ENCODE data around the gene BMPER.

Gene BMPER

DNA sequence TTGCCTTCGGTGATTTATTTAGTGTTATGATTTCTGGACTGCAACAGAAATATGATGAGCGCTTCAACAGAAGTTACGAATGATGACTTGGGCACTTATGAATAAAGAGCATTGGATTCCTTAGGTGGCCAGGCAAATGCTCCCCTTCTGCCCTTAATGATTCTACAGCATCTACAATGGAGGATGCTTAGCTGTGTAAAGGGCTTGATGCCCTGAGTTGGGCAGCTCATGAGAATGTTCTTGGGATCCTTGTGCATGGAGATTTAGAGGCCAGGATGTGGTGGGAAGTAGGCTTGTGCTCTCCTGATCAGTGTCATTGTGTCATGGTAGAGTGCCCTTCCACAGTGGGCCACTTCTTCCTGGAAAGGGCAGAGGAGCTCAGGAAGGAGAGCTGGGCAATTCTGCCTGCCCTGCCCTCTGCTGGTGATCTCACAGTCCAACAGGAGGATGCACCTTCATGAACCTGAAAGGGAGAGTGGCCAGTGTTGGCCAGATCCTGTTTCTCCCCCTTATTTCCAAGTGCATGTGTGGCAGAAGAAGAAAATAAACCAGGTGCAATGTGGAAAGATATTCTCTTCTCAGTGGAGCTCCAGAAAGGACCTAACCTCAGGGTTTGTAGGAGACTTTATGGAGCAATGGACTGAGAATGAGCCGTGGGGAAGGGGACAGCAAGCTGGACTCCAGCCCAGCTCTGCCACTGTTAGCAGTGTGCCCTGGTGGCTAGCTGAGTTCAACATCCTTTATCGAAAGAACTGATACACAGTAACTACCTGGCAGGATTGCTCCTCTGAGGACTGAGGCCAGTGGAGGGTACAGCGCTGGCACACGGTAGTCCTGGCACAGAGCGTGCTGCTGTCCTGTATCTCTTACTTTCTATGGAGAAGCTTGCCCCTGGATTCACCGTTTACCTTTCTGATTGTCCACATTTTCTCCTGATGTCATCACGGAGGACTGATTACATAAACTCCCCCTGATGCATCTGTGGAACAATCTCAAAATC is 182.9 kb downstream of the BMPER start:
- ATAC-seq = peak; percentile 97
- no peak for TF ChIP-seq CSDC2 (CRISPR knock-in tag; IDR thresholded peaks at IDR 0.05)
- no peak for TF ChIP-seq BACH2 (CRISPR knock-in tag; IDR thresholded peaks at IDR 0.05; ENCODE audit: borderline replicate concordance)
- TF ChIP-seq TCF4 (CRISPR knock-in tag; IDR thresholded peaks at IDR 0.05; ENCODE audit: borderline replicate concordance) = no peak
- no peak for TF ChIP-seq ARNTL (CRISPR knock-in tag; IDR thresholded peaks at IDR 0.05; ENCODE audit: borderline replicate concordance, low read depth)
- TF ChIP-seq ZC3H10 (CRISPR knock-in tag; IDR thresholded peaks at IDR 0.05) = no peak
- no peak for TF ChIP-seq ZFP3 (CRISPR knock-in tag; IDR thresholded peaks at IDR 0.05)
- TF ChIP-seq SNAI2 (CRISPR knock-in tag; IDR thresholded peaks at IDR 0.05) = no peak
- no peak for TF ChIP-seq PPARA (CRISPR knock-in tag; IDR thresholded peaks at IDR 0.05; ENCODE audit: borderline replicate concordance)
- TF ChIP-seq ISL1 (CRISPR knock-in tag; IDR thresholded peaks at IDR 0.05) = no peak
- TF ChIP-seq ZNF8 (CRISPR knock-in tag; IDR thresholded peaks at IDR 0.05) = no peak
- TF ChIP-seq, protein P1, sequence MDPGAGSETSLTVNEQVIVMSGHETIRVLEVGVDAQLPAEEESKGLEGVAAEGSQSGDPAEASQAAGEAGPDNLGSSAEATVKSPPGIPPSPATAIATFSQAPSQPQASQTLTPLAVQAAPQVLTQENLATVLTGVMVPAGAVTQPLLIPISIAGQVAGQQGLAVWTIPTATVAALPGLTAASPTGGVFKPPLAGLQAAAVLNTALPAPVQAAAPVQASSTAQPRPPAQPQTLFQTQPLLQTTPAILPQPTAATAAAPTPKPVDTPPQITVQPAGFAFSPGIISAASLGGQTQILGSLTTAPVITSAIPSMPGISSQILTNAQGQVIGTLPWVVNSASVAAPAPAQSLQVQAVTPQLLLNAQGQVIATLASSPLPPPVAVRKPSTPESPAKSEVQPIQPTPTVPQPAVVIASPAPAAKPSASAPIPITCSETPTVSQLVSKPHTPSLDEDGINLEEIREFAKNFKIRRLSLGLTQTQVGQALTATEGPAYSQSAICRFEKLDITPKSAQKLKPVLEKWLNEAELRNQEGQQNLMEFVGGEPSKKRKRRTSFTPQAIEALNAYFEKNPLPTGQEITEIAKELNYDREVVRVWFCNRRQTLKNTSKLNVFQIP (CRISPR knock-in tag; IDR thresholded peaks at IDR 0.05; ENCODE audit: borderline replicate concordance, low read depth) = no peak
- TF ChIP-seq, protein P2, sequence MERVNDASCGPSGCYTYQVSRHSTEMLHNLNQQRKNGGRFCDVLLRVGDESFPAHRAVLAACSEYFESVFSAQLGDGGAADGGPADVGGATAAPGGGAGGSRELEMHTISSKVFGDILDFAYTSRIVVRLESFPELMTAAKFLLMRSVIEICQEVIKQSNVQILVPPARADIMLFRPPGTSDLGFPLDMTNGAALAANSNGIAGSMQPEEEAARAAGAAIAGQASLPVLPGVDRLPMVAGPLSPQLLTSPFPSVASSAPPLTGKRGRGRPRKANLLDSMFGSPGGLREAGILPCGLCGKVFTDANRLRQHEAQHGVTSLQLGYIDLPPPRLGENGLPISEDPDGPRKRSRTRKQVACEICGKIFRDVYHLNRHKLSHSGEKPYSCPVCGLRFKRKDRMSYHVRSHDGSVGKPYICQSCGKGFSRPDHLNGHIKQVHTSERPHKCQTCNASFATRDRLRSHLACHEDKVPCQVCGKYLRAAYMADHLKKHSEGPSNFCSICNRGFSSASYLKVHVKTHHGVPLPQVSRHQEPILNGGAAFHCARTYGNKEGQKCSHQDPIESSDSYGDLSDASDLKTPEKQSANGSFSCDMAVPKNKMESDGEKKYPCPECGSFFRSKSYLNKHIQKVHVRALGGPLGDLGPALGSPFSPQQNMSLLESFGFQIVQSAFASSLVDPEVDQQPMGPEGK (CRISPR knock-in tag; IDR thresholded peaks at IDR 0.05; ENCODE audit: borderline replicate concordance) = no peak
- TF ChIP-seq, protein P3, sequence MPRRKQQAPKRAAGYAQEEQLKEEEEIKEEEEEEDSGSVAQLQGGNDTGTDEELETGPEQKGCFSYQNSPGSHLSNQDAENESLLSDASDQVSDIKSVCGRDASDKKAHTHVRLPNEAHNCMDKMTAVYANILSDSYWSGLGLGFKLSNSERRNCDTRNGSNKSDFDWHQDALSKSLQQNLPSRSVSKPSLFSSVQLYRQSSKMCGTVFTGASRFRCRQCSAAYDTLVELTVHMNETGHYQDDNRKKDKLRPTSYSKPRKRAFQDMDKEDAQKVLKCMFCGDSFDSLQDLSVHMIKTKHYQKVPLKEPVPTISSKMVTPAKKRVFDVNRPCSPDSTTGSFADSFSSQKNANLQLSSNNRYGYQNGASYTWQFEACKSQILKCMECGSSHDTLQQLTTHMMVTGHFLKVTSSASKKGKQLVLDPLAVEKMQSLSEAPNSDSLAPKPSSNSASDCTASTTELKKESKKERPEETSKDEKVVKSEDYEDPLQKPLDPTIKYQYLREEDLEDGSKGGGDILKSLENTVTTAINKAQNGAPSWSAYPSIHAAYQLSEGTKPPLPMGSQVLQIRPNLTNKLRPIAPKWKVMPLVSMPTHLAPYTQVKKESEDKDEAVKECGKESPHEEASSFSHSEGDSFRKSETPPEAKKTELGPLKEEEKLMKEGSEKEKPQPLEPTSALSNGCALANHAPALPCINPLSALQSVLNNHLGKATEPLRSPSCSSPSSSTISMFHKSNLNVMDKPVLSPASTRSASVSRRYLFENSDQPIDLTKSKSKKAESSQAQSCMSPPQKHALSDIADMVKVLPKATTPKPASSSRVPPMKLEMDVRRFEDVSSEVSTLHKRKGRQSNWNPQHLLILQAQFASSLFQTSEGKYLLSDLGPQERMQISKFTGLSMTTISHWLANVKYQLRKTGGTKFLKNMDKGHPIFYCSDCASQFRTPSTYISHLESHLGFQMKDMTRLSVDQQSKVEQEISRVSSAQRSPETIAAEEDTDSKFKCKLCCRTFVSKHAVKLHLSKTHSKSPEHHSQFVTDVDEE (CRISPR knock-in tag; IDR thresholded peaks at IDR 0.05) = no peak
- no peak for TF ChIP-seq TOX (CRISPR knock-in tag; IDR thresholded peaks at IDR 0.05; ENCODE audit: borderline replicate concordance)
- TF ChIP-seq, protein P4, sequence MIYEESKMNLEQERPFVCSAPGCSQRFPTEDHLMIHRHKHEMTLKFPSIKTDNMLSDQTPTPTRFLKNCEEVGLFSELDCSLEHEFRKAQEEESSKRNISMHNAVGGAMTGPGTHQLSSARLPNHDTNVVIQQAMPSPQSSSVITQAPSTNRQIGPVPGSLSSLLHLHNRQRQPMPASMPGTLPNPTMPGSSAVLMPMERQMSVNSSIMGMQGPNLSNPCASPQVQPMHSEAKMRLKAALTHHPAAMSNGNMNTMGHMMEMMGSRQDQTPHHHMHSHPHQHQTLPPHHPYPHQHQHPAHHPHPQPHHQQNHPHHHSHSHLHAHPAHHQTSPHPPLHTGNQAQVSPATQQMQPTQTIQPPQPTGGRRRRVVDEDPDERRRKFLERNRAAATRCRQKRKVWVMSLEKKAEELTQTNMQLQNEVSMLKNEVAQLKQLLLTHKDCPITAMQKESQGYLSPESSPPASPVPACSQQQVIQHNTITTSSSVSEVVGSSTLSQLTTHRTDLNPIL (CRISPR knock-in tag; IDR thresholded peaks at IDR 0.05; ENCODE audit: low read depth) = no peak
- no peak for TF ChIP-seq ESRRG (CRISPR knock-in tag; IDR thresholded peaks at IDR 0.05)
- TF ChIP-seq RARB (CRISPR knock-in tag; IDR thresholded peaks at IDR 0.05) = no peak

DNA sequence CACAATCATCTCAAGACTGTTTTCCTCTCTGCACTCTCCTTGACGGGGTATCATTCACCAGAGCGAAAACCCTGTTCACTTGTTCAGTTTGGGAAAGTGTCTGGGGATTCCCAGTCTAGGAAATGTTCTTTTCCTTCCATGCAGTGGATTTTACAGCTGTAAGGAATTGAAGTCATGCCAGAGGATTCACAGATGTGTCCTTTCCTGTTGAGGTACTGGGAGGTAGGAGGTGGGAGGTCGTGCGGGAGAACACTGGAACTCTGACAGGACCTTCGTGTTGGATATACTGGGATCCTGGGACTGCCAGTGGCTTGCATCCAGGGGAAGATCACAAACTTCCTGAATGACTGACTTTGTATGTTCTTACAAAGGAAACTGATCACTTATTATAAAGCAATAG is 185.5 kb downstream of the BMPER start:
- no peak for ATAC-seq

More for the DNA sequence above, 185.5 kb downstream of the BMPER start:
- TF ChIP-seq OSR1 (CRISPR knock-in tag; IDR thresholded peaks at IDR 0.05) (no peak), SNAI2 (CRISPR knock-in tag; IDR thresholded peaks at IDR 0.05) (no peak), ZNF565 (CRISPR knock-in tag; conservative IDR thresholded peaks at IDR 0.05; ENCODE audit: low read depth) (no peak), CSDC2 (CRISPR knock-in tag; IDR thresholded peaks at IDR 0.05) (no peak), ARNTL (CRISPR knock-in tag; IDR thresholded peaks at IDR 0.05; ENCODE audit: borderline replicate concordance, low read depth) (no peak), ZNF8 (CRISPR knock-in tag; IDR thresholded peaks at IDR 0.05) (no peak), RARB (CRISPR knock-in tag; IDR thresholded peaks at IDR 0.05) (no peak), ZFP3 (CRISPR knock-in tag; IDR thresholded peaks at IDR 0.05) (no peak)
- TF ChIP-seq, protein P3 (CRISPR knock-in tag; IDR thresholded peaks at IDR 0.05) = no peak

All from SK-N-SH treated with all-trans-retinoic acid at 6 μM for 48 hours (cell line).